HepG2 (cell line): ENCODE data around the gene MMP17. TPM values are rescaled to one million over a fixed set of nuclear protein-coding genes. Genes with fewer than 3 reads are reported as not detected.

Experiments used
- DZIP1 ChIP-seq: sonication (generic); formaldehyde crosslinking; IDR thresholded peaks from 2 replicates; pipeline ENCODE4 v1.5.0; 2020; ENCODE audit warnings: mild to moderate bottlenecking, missing genetic modification reagents
- GMEB1 ChIP-seq: sonication (generic); formaldehyde crosslinking; IDR thresholded peaks from 2 replicates; pipeline ENCODE4 v1.5.1; 2020; ENCODE audit warnings: missing genetic modification reagents, mild to moderate bottlenecking, borderline replicate concordance
- HES4 ChIP-seq: sonication (generic); formaldehyde crosslinking; IDR thresholded peaks from 2 replicates; pipeline ENCODE4 v1.9.0; 2021; ENCODE audit warnings: mild to moderate bottlenecking, missing genetic modification reagents, borderline replicate concordance
- HMGXB3 ChIP-seq: sonication (generic); formaldehyde crosslinking; IDR thresholded peaks from 2 replicates; pipeline ENCODE4 v1.4.0; 2020; ENCODE audit warnings: missing genetic modification reagents, borderline replicate concordance
- HNRNPL ChIP-seq: fragments of 200-400 bp; formaldehyde crosslinking; IDR thresholded peaks from 2 replicates; pipeline ENCODE4 v1.6.1; 2017; ENCODE audit warnings: mild to moderate bottlenecking, low read depth, low read length
- MED1 ChIP-seq: sonication (generic); formaldehyde crosslinking; IDR thresholded peaks from 2 replicates; pipeline ENCODE4 v1.4.0; 2020; ENCODE audit warnings: missing genetic modification reagents
- POLR2AphosphoS5 ChIP-seq: IDR thresholded peaks from 2 replicates; pipeline ENCODE4 v1.6.1; 2012; ENCODE audit warnings: low read depth, low read length
- SKI ChIP-seq: fragments of 450-650 bp; IDR thresholded peaks from one replicate; pipeline ENCODE4 v1.6.1; 2018; ENCODE audit warnings: mild to moderate bottlenecking; ENCODE audit not compliant: partially characterized antibody
- TAF1 ChIP-seq: sonication (generic); formaldehyde crosslinking; IDR thresholded peaks from 2 replicates; pipeline ENCODE4 v1.4.0; 2020; ENCODE audit warnings: missing genetic modification reagents
- TFDP2 ChIP-seq: sonication (generic); formaldehyde crosslinking; IDR thresholded peaks from 2 replicates; pipeline ENCODE4 v1.4.0; 2020; ENCODE audit warnings: missing genetic modification reagents
- ZBTB8A ChIP-seq: sonication (generic); formaldehyde crosslinking; IDR thresholded peaks from 2 replicates; pipeline ENCODE4 v1.4.0; 2020; ENCODE audit warnings: mild to moderate bottlenecking, low read depth, missing genetic modification reagents, borderline replicate concordance
- ZGPAT ChIP-seq: IDR thresholded peaks from 2 replicates; pipeline ENCODE4 v1.6.1; 2016; ENCODE audit warnings: mild to moderate bottlenecking
- ZNF501 ChIP-seq: sonication (generic); formaldehyde crosslinking; IDR thresholded peaks from 2 replicates; pipeline ENCODE4 v1.5.1; 2020; ENCODE audit warnings: mild to moderate bottlenecking, moderate library complexity, missing genetic modification reagents
- ZNF589 ChIP-seq: sonication (generic); formaldehyde crosslinking; conservative IDR thresholded peaks from 2 replicates; pipeline ENCODE4 v1.8.0; 2022; ENCODE audit warnings: mild to moderate bottlenecking, moderate library complexity, missing genetic modification reagents
- ZNF674 ChIP-seq: sonication (generic); formaldehyde crosslinking; IDR thresholded peaks from 2 replicates; pipeline ENCODE4 v1.5.0; 2020; ENCODE audit warnings: low read depth, mild to moderate bottlenecking, missing genetic modification reagents
- ZNF788 ChIP-seq: sonication (generic); formaldehyde crosslinking; IDR thresholded peaks from 2 replicates; pipeline ENCODE4 v1.5.0; 2020; ENCODE audit warnings: mild to moderate bottlenecking, missing genetic modification reagents, borderline replicate concordance
- polyA plus RNA-seq, 8 experiments: library from polyadenylated mRNA; depleted of rRNA in 3 of 8; stranded (reverse) in 7 of 8; unstranded in 1 of 8; fragments of >200 nt; fragmentation: Illumina TruSeq in 4 of 8; extraction: Trizol in 4 of 8; gene quantifications; 2 replicates each; pipeline versions ENCODE4 v1.2.1 to v1.2.3, GENCODE V29; 2011 to 2016; ENCODE audit warnings: low read depth in 4 of 8, missing spikeins in 1 of 8, mixed read lengths in 1 of 8; ENCODE audit not compliant: insufficient read depth in 1 of 8
- total RNA-seq, 5 experiments: library from RNA; depleted of rRNA; stranded (reverse); fragments of >200 nt; fragmentation: Illumina TruSeq; extraction: Trizol; gene quantifications; 2 replicates each; pipeline ENCODE4 v1.2.3, GENCODE V29; 2016; ENCODE audit warnings: low read depth in 1 of 5

MMP17 gene
- total and polyA plus RNA-seq, 2 of the 13 experiments (the other 11 are each of a cell fraction or from before 2014, with no cell fraction given), result 0.55 to 0.80 TPM

GRCh38 chr12:131896080-131896810 is 68.1 kb downstream of the MMP17 start (continued):
- TF ChIP-seq HMGXB3 (CRISPR knock-in tag) (peak; percentile 54), ZNF788 (CRISPR knock-in tag) (peak; percentile 83), ZNF501 (CRISPR knock-in tag) (peak; percentile 89), HNRNPL (0 out of 2 replicates have a peak, but pooled peaks have one; percentile 36), DZIP1 (peak; percentile 53), ZBTB8A (CRISPR knock-in tag) (peak; percentile 67; the same call in 1 of the 2 replicates), POLR2AphosphoS5 (peak; percentile 23; the same call in 1 of the 2 replicates), MED1 (CRISPR knock-in tag) (peak; percentile 60; the same call in 1 of the 2 replicates), HES4 (CRISPR knock-in tag) (peak; percentile 77; the same call in 1 of the 2 replicates), SKI (peak; percentile 89), ZGPAT (peak; percentile 88), GMEB1 (CRISPR knock-in tag) (peak; percentile 49; the same call in 1 of the 2 replicates), ZNF674 (CRISPR knock-in tag) (no peak), TFDP2 (peak; percentile 35; the same call in 1 of the 2 replicates), TAF1 (CRISPR knock-in tag) (peak; percentile 92), ZNF589 (CRISPR knock-in tag) (no peak)
